CD4-positive, alpha-beta T cell (primary cell): ENCODE results near the gene GPR173. TPM values are rescaled to one million over a fixed set of nuclear protein-coding genes. Genes with fewer than 3 reads are reported as not detected.

Experiments
- ATAC-seq: fragments of 200-7000 bp; cut with Tn5 transposase; one replicate; pipeline ENCODE4 v1.10.0; 2022; ENCODE audit warnings: mild to moderate bottlenecking; ENCODE audit not compliant: poor library complexity
- CTCF ChIA-PET: fragments of 350-600 bp; sonication (Branson Sonifier 250); formaldehyde crosslinking; loops from one replicate; lab custom pipeline; 2021; ENCODE audit warnings: antibody characterized with exemption, inconsistent platforms; lab: Charles Lee
- POLR2A ChIA-PET: fragments of 350-600 bp; sonication (Branson Sonifier 250); formaldehyde crosslinking; loops from one replicate; lab custom pipeline; 2021; ENCODE audit warnings: antibody characterized with exemption, inconsistent platforms; lab: Charles Lee
- DNase-seq, 14 experiments: peaks; one replicate each; pipeline ENCODE4 v3.0.0-alpha.2; 2013 to 2020; ENCODE audit warnings: mixed read lengths in 2 of 14
- H3K27ac ChIP-seq, 2 donors: one replicate each; pipeline versions ENCODE4 v1.5.1 to v1.7.0; 2013; ENCODE audit warnings: low read length in 2 of 2, low read depth in 1 of 2, mild to moderate bottlenecking in 1 of 2
- H3K27me3 ChIP-seq, 2 experiments: 1 replicate in 1 of 2; 2 replicates in 1 of 2; pipeline versions ENCODE4 v1.6.1 to v1.7.0; 2013; ENCODE audit warnings: low read length in 2 of 2, control low read depth in 1 of 2, mild to moderate bottlenecking in 1 of 2, moderate library complexity in 1 of 2; ENCODE audit not compliant: insufficient read depth in 2 of 2, control insufficient read depth in 1 of 2
- H3K36me3 ChIP-seq: one replicate; pipeline ENCODE4 v1.6.1; 2013; ENCODE audit warnings: low read length, control low read depth; ENCODE audit not compliant: insufficient read depth
- H3K4me1 ChIP-seq: one replicate; pipeline ENCODE4 v1.6.1; 2013; ENCODE audit warnings: low read length, control low read depth; ENCODE audit not compliant: insufficient read depth
- H3K4me3 ChIP-seq: one replicate; pipeline ENCODE4 v1.5.1; 2013; ENCODE audit warnings: mild to moderate bottlenecking, low read length, moderate library complexity
- H3K9me3 ChIP-seq, 2 experiments: 1 replicate in 1 of 2; 2 replicates in 1 of 2; pipeline versions ENCODE4 v1.6.1 to v1.7.0; 2013; ENCODE audit warnings: low read length in 2 of 2, mild to moderate bottlenecking in 2 of 2, control low read depth in 1 of 2, moderate library complexity in 1 of 2; ENCODE audit not compliant: control insufficient read depth in 1 of 2, insufficient read depth in 1 of 2
- H3K27ac Mint-ChIP-seq: one replicate; pipeline ENCODE4 v1.8.0; 2020; ENCODE audit warnings: mixed read lengths
- H3K27me3 Mint-ChIP-seq: one replicate; pipeline ENCODE4 v1.8.0; 2021; ENCODE audit warnings: mixed read lengths
- H3K36me3 Mint-ChIP-seq: one replicate; pipeline ENCODE4 v1.8.0; 2021; ENCODE audit warnings: low read depth, mixed read lengths
- H3K4me1 Mint-ChIP-seq: one replicate; pipeline ENCODE4 v1.8.0; 2021; ENCODE audit warnings: low read depth, mixed read lengths
- H3K4me3 Mint-ChIP-seq: one replicate; pipeline ENCODE4 v1.8.0; 2020; ENCODE audit warnings: mild to moderate bottlenecking, mixed read lengths
- H3K9me3 Mint-ChIP-seq: one replicate; pipeline ENCODE4 v1.8.0; 2020; ENCODE audit warnings: mixed read lengths
- intact Hi-C, 2 experiments: fragments of 100-400 bp; cut with DNase I in 1 of 2; cut with micrococcal nuclease in 1 of 2; formaldehyde crosslinking; loops; one replicate each; pipeline versions ENCODE4 v1.15.1 to v1.9.0; 2023 to 2025; cut with DNase I, micrococcal nuclease
- total RNA-seq, 174 experiments: library from RNA in 2 of 174; stranded (reverse) in 2 of 174; gene quantifications; one replicate each; pipeline ENCODE4 v1.2.3 and lab custom pipeline; 2021 to 2026
- TF ChIP-seq, protein P1 (sequence below): fragments of 200-600 bp; IDR thresholded peaks from one replicate; pipeline ENCODE4 v1.8.0; 2022; ENCODE audit warnings: antibody characterized with exemption, mild to moderate bottlenecking

The GPR173 gene
- total RNA-seq, 2 experiments from 2014 or later = not detected

- H3K36me3 ChIP-seq = no peaks in the 10 kb centered on the region
- intact Hi-C loops = no loop called here
- CTCF ChIA-PET = no interaction called here
Observed at GRCh38 chrX:53050841-53051240, 2.3 kb downstream of the GPR173 start.

GRCh38 chrX:53055244-53055849 is 6.8 kb downstream of the GPR173 start:
- POLR2A ChIA-PET = no interaction called here
- TF ChIP-seq, protein P1, sequence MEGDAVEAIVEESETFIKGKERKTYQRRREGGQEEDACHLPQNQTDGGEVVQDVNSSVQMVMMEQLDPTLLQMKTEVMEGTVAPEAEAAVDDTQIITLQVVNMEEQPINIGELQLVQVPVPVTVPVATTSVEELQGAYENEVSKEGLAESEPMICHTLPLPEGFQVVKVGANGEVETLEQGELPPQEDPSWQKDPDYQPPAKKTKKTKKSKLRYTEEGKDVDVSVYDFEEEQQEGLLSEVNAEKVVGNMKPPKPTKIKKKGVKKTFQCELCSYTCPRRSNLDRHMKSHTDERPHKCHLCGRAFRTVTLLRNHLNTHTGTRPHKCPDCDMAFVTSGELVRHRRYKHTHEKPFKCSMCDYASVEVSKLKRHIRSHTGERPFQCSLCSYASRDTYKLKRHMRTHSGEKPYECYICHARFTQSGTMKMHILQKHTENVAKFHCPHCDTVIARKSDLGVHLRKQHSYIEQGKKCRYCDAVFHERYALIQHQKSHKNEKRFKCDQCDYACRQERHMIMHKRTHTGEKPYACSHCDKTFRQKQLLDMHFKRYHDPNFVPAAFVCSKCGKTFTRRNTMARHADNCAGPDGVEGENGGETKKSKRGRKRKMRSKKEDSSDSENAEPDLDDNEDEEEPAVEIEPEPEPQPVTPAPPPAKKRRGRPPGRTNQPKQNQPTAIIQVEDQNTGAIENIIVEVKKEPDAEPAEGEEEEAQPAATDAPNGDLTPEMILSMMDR = no peak
- H3K4me1 Mint-ChIP-seq = no peaks in the 10 kb centered on the region
- DNase-seq (no peak), ATAC-seq (no peak)
- H3K4me3 Mint-ChIP-seq = no peak overlapping the region
- Histone ChIP-seq H3K27me3 (no peaks in the 10 kb centered on the region), H3K4me1 (peaks cover 9% of the 10 kb centered on the region), H3K36me3 (no peaks in the 10 kb centered on the region), H3K9me3 (no peaks in the 10 kb centered on the region), H3K27ac (no peak overlapping the region), H3K4me3 (no peak overlapping the region)
- no peaks in the 10 kb centered on the region for H3K27me3 Mint-ChIP-seq
- intact Hi-C loops = no loop called here
- no peaks in the 10 kb centered on the region for H3K36me3 Mint-ChIP-seq
- no peaks in the 10 kb centered on the region for H3K9me3 Mint-ChIP-seq
- CTCF ChIA-PET = no interaction called here
- no peak overlapping the region for H3K27ac Mint-ChIP-seq

More at GRCh38 chrX:53050841-53051240, 2.3 kb downstream of the GPR173 start:
- ATAC-seq = no peak
- no peak overlapping the region for H3K27ac ChIP-seq
- no peaks in the 10 kb centered on the region for H3K9me3 ChIP-seq
- H3K4me3 ChIP-seq = no peak overlapping the region
- POLR2A ChIA-PET = no interaction called here
- TF ChIP-seq, protein P1 = no peak
- peaks cover 0 to 2% of the 10 kb centered on the region in 2 experiments for H3K27me3 ChIP-seq
- H3K27me3 Mint-ChIP-seq = peaks cover 5% of the 10 kb centered on the region
- no peak overlapping the region for H3K4me3 Mint-ChIP-seq
- H3K4me1 Mint-ChIP-seq = no peaks in the 10 kb centered on the region
- H3K27ac Mint-ChIP-seq = no peak overlapping the region
- H3K9me3 Mint-ChIP-seq = no peaks in the 10 kb centered on the region
- peaks cover 9% of the 10 kb centered on the region for H3K4me1 ChIP-seq
- DNase-seq = no peak
- H3K36me3 Mint-ChIP-seq = no peaks in the 10 kb centered on the region

- peaks cover 9% of the 10 kb centered on the region for H3K4me1 ChIP-seq
- Mint-ChIP-seq H3K36me3 (no peaks in the 10 kb centered on the region), H3K4me3 (no peak overlapping the region), H3K9me3 (no peaks in the 10 kb centered on the region), H3K4me1 (no peaks in the 10 kb centered on the region), H3K27me3 (no peaks in the 10 kb centered on the region), H3K27ac (no peak overlapping the region)
- H3K27me3 ChIP-seq = no peaks in the 10 kb centered on the region
- no peaks in the 10 kb centered on the region for H3K36me3 ChIP-seq
- POLR2A ChIA-PET = no interaction called here
- no peak for ATAC-seq
- DNase-seq = no peak
- no peak overlapping the region for H3K27ac ChIP-seq
- CTCF ChIA-PET = no interaction called here
- no peaks in the 10 kb centered on the region for H3K9me3 ChIP-seq
- H3K4me3 ChIP-seq = no peak overlapping the region
- TF ChIP-seq, protein P1 = no peak
- intact Hi-C loops = no loop called here
Observed at GRCh38 chrX:53056292-53056691, 7.7 kb downstream of the GPR173 start.
